ENCODE measurements around the gene MED12L. TPM values are rescaled to one million over a fixed set of nuclear protein-coding genes. Genes with fewer than 3 reads are reported as not detected.

MED12L gene
- total and polyA plus RNA-seq, 9 of the 15 experiments (the other 6 are each of a cell fraction or from before 2014, with no cell fraction given), result not detected

GRCh38 chr3:151281671-151282324 is 196.3 kb downstream of the MED12L start:
- DNase-seq (ENCODE audit: extremely low read depth in 1 of 4, low spot score in 3 of 4), result no peak

More at GRCh38 chr3:151281671-151282324, 196.3 kb downstream of the MED12L start:
- ATAC-seq (no peak), FAIRE-seq (no peak)
- H3K9me1 ChIP-seq (ENCODE audit: control insufficient read depth, insufficient read depth, low read length), result no peaks in the 10 kb centered on the region
- CTCF ChIA-PET (ENCODE audit: low intra/inter-chr PET ratio), result interaction anchor here (0.7 to 2.8 kb wide), 3 partner anchors 54 to 636 kb away, joined by 3 to 23 read pairs (median 9); no protein-coding TSS in a partner anchor
- 0 out of 5 replicates have a peak, but pooled peaks cover 0 to 3% of the 10 kb centered on the region in 2 experiments for H3K27me3 ChIP-seq (ENCODE audit: control insufficient read depth in 2 of 2, insufficient read depth in 2 of 2, low read length in 2 of 2)
- H3K4me3 ChIP-seq, result no peak overlapping the region
- BruUV-seq (replicated peaks), result no TSS peak
- POLR2A ChIA-PET, result no interaction called here
- H4K20me1 ChIP-seq (replicated peaks; ENCODE audit: control insufficient read depth, insufficient read depth, low read length), result no peaks in the 10 kb centered on the region
- no peak overlapping the region for H3K4me2 ChIP-seq (ENCODE audit: insufficient read depth, low read length)
- 2% methylated on average over 9 of the region's 9 CpGs for WGBS (ENCODE audit: insufficient coverage, low coverage, missing lambda C conversion rate)
- no peak overlapping the region for H2AFZ ChIP-seq (ENCODE audit: low read depth, low read length)
- no peak overlapping the region for H3K27ac ChIP-seq (ENCODE audit: extremely low read depth, low read depth, low read length)
- H3K9ac ChIP-seq (ENCODE audit: insufficient read depth in 1 of 2, low read depth in 2 of 2, low read length in 2 of 2), result no peak overlapping the region
- no peaks in the 10 kb centered on the region for H3K79me2 ChIP-seq (ENCODE audit: control insufficient read depth, insufficient read depth, low read length)
- no peaks in the 10 kb centered on the region for H3K36me3 ChIP-seq (ENCODE audit: control insufficient read depth, insufficient read depth, low read length)
- H3K4me1 ChIP-seq (replicated peaks in 1 of 2; ENCODE audit: control insufficient read depth in 2 of 2, insufficient read depth in 2 of 2, low read length in 2 of 2), result no peaks in the 10 kb centered on the region; a peak in 2 of 5 replicates
- TF ChIP-seq FOXP1 (CRISPR knock-in tag; IDR thresholded peaks at IDR 0.05), result no peak
- no peak for TF ChIP-seq ETV1 (tag; conservative IDR thresholded peaks at IDR 0.05; ENCODE audit: low read depth)
- no peak for TF ChIP-seq ZNF551 (CRISPR knock-in tag; IDR thresholded peaks at IDR 0.05)
- no peak for TF ChIP-seq MCM3 (IDR thresholded peaks at IDR 0.05)
- TF ChIP-seq TAL1 (IDR thresholded peaks at IDR 0.05), result no peak
- TF ChIP-seq BHLHE40 (IDR thresholded peaks at IDR 0.05; ENCODE audit: low read length), result no peak
- no peak for TF ChIP-seq FIP1L1 (IDR thresholded peaks at IDR 0.05; ENCODE audit: low read depth, low read length, poor library complexity, severe bottlenecking)
- TF ChIP-seq TOE1 (IDR thresholded peaks at IDR 0.05; ENCODE audit: borderline replicate concordance), result no peak
- no peak for TF ChIP-seq TOE1 (CRISPR knock-in tag; IDR thresholded peaks at IDR 0.05; ENCODE audit: borderline replicate concordance, low read depth)
- TF ChIP-seq CC2D1A (IDR thresholded peaks at IDR 0.05), result no peak
- TF ChIP-seq ZNF785 (CRISPR knock-in tag; IDR thresholded peaks at IDR 0.05), result no peak
- no peak for TF ChIP-seq TCF7 (IDR thresholded peaks at IDR 0.05; ENCODE audit: borderline replicate concordance)
- TF ChIP-seq CREB5 (CRISPR knock-in tag; IDR thresholded peaks at IDR 0.05), result no peak
- no peak for TF ChIP-seq POLR2H (tag; IDR thresholded peaks at IDR 0.05; ENCODE audit: low read depth)
- no peak for TF ChIP-seq RFX1 (IDR thresholded peaks at IDR 0.05)
- no peak for TF ChIP-seq GTF2B (IDR thresholded peaks at IDR 0.05; ENCODE audit: extremely low read depth, insufficient read length)
- no peak for TF ChIP-seq PHF20 (IDR thresholded peaks at IDR 0.05; ENCODE audit: partially characterized antibody)
- no peak for TF ChIP-seq CTCFL (IDR thresholded peaks at IDR 0.05; ENCODE audit: borderline replicate concordance, insufficient read depth, low read depth, low read length, poor library complexity, severe bottlenecking)
- no peak for TF ChIP-seq YBX1 (IDR thresholded peaks at IDR 0.05)
- in situ Hi-C loops (cut with MboI), result loop anchor here (10.0 kb wide), 1 partner anchor 117 kb away; no protein-coding TSS in a partner anchor
- H3K9me3 ChIP-seq (replicated peaks; ENCODE audit: control insufficient read depth, insufficient read depth, low read depth, low read length), result no peaks in the 10 kb centered on the region
- intact Hi-C loops (cut with micrococcal nuclease), result loop anchor here (5.0 kb wide), 1 partner anchor 494 kb away; no protein-coding TSS in a partner anchor

Measured in K562 (cell line).